ENCODE data around the gene MUC5AC.
"Not testable (repeated sequence)": the region's sequence is repeated elsewhere in the genome, so short reads cannot be mapped to it uniquely, and the experiment has no call there.

Gene MUC5AC

DNA sequence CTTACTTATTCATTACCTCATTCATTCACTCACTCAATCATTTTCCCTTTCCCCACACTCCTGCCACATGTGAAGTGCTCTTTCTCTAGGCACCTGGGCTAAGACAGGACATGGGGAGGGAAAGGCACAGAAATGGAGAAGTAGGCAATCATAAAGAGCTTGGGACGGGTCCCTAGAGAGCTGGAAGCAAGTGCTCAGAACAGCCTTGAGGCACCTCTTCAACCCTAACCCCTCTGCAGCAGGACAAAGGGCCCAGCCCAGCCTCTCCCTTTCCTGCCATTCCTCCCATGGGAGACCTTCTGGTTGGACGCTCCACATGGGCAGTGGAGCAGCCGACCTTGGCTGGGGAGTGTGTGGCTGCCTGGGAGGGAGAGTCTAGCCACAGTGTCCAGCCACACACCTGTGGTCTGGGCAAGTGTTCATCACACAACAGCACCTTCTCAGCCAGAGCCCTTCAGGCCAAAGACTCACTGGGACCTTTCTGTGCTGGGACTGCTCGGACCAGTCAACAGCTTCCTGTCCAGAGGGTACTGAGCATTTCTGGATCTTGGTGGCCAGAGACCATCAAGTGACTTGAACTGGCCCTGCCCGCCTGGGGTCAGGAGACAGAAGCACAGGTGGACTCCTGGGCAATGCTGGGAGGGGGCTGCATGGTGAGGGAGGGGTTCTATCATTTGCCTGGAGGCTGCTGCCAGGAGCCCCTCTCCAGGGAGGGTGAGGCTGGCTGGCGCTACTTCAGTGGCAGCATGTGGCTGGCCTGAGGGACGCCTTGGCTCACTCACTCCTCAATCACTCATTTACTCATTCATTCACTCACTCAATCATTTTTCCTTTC, 1.0 kb upstream of the MUC5AC start:
- TF ChIP-seq EZH2 (IDR thresholded peaks at IDR 0.05) (no peak), POLR2AphosphoS5 (IDR thresholded peaks at IDR 0.05; ENCODE audit: borderline replicate concordance, low read depth, low read length) (no peak), FOXP2 (optimal IDR thresholded peaks at IDR 0.05; ENCODE audit: control extremely low read depth, extremely low read length, insufficient read depth) (no peak)
- H3K9me3 ChIP-seq (ENCODE audit: low read depth, low read length): no peaks in the 10 kb centered on the region
- no peak overlapping the region for H3K9ac ChIP-seq (ENCODE audit: insufficient read length)
- no peak for DNase-seq (ENCODE audit: low read depth, low spot score)
- H3K36me3 ChIP-seq (ENCODE audit: insufficient read depth, low read length): no peaks in the 10 kb centered on the region
- no peak overlapping the region for H3K27ac ChIP-seq
- H3K4me3 ChIP-seq: no peak overlapping the region

GRCh38 chr11:1157341-1157644, 460 bp upstream of the MUC5AC start:
- H3K27ac ChIP-seq: no peak overlapping the region
- H3K9ac ChIP-seq (ENCODE audit: insufficient read length): no peak overlapping the region
- H3K4me3 ChIP-seq: no peak overlapping the region
- no peak for TF ChIP-seq EZH2 (IDR thresholded peaks at IDR 0.05)
- no peaks in the 10 kb centered on the region for H3K9me3 ChIP-seq (ENCODE audit: low read depth, low read length)
- no peaks in the 10 kb centered on the region for H3K36me3 ChIP-seq (ENCODE audit: insufficient read depth, low read length)
- DNase-seq (ENCODE audit: low read depth, low spot score): no peak

- H3K9ac ChIP-seq (ENCODE audit: insufficient read length): no peak overlapping the region
- no peak for DNase-seq (ENCODE audit: low read depth, low spot score)
- H3K9me3 ChIP-seq (ENCODE audit: low read depth, low read length): no peaks in the 10 kb centered on the region
- no peak overlapping the region for H3K27ac ChIP-seq
- no peak overlapping the region for H3K4me3 ChIP-seq
- no peaks in the 10 kb centered on the region for H3K36me3 ChIP-seq (ENCODE audit: insufficient read depth, low read length)
- TF ChIP-seq FOXP2 (optimal IDR thresholded peaks at IDR 0.05; ENCODE audit: control extremely low read depth, extremely low read length, insufficient read depth) (no peak), EZH2 (IDR thresholded peaks at IDR 0.05) (no peak), POLR2AphosphoS5 (IDR thresholded peaks at IDR 0.05; ENCODE audit: borderline replicate concordance, low read depth, low read length) (no peak)
Measured at GRCh38 chr11:1158681-1159487, 1.1 kb downstream of the MUC5AC start.

GRCh38 chr11:1159488-1160220, 1.9 kb downstream of the MUC5AC start:
- H3K36me3 ChIP-seq (ENCODE audit: insufficient read depth, low read length); DNase-seq (ENCODE audit: low read depth, low spot score); H3K27ac ChIP-seq; H3K9me3 ChIP-seq (ENCODE audit: low read depth, low read length); H3K4me3 ChIP-seq; H3K9ac ChIP-seq (ENCODE audit: insufficient read length): not testable (repeated sequence)

DNA sequence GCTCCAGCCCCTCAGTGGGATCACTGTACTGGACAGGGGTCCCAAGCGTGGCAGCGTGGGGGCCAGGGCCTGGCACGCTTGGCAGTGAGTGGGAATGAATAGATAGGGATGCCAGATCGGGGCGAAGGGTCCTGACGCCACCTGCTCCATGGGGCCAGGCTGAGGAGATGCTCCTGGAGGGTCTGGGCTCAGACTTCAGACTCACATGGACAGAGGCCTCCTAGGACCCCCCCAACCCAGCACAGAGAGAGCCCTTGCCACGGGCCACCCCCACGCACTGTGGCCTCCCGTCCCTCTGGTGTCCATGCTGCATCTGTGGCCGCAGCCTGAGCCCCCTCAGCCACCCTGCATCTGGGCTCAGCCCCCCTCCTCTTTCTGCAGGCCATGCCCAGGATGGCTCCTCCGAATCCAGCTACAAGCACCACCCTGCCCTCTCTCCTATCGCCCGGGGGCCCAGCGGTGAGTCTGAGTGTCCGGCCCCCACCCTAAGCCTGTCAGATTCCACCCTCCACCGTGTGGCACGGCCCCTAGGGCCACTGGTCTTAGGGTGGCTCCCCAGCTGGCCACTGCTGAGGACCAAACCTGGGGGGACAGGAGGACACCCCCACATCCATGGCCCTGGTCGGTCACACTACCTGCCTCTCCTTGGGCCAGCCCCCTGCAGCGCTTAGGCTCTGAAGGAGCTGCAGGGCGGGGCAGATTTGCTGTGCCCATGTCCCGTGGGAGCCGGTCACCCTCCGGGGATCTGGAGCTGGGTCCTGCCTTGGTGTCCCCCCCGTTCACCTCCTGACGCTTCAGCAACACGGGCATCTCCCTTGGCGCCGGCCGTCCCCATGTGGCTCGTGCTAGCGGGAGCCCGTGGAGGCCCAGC, 2.7 kb downstream of the MUC5AC start:
- no peaks in the 10 kb centered on the region for H3K9me3 ChIP-seq (ENCODE audit: low read depth, low read length)
- no peak overlapping the region for H3K27ac ChIP-seq
- TF ChIP-seq EZH2 (IDR thresholded peaks at IDR 0.05): no peak
- no peak for TF ChIP-seq POLR2AphosphoS5 (IDR thresholded peaks at IDR 0.05; ENCODE audit: borderline replicate concordance, low read depth, low read length)
- no peak for TF ChIP-seq FOXP2 (optimal IDR thresholded peaks at IDR 0.05; ENCODE audit: control extremely low read depth, extremely low read length, insufficient read depth)
- no peaks in the 10 kb centered on the region for H3K36me3 ChIP-seq (ENCODE audit: insufficient read depth, low read length)
- DNase-seq (ENCODE audit: low read depth, low spot score): no peak
- no peak overlapping the region for H3K4me3 ChIP-seq
- H3K9ac ChIP-seq (ENCODE audit: insufficient read length): no peak overlapping the region

DNA sequence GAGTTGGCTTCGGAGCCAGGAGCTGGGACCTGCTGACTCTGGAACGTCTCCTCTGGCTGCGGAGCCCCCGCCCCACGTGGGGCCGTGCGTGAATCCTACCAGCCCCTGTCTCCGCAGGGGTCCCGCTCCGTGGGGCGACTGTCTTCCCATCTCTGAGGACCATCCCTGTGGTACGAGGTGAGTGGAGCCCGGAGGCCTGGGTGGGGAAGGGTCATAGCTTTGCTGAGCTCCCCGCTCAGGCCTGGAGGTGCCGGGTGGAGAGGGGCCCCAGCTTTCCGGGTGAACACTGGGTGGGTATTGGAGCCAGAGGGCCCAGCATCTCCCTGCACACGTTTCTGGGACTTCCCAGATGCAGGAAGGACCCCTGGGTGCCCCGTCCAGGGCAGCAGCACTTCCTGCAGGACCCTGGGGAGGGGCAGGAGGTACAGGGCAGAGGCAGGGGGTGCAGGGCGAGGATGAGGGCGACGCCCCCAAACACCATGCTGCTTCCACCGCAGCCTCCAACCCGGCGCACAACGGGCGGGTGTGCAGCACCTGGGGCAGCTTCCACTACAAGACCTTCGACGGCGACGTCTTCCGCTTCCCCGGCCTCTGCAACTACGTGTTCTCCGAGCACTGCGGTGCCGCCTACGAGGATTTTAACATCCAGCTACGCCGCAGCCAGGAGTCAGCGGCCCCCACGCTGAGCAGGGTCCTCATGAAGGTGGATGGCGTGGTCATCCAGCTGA, 3.8 kb downstream of the MUC5AC start:
- Histone ChIP-seq H3K36me3 (ENCODE audit: insufficient read depth, low read length) (no peaks in the 10 kb centered on the region), H3K9ac (ENCODE audit: insufficient read length) (no peak overlapping the region), H3K4me3 (no peak overlapping the region), H3K27ac (no peak overlapping the region), H3K9me3 (ENCODE audit: low read depth, low read length) (no peaks in the 10 kb centered on the region)
- DNase-seq (ENCODE audit: low read depth, low spot score): no peak
- TF ChIP-seq POLR2AphosphoS5 (IDR thresholded peaks at IDR 0.05; ENCODE audit: borderline replicate concordance, low read depth, low read length): no peak
- no peak for TF ChIP-seq FOXP2 (optimal IDR thresholded peaks at IDR 0.05; ENCODE audit: control extremely low read depth, extremely low read length, insufficient read depth)
- TF ChIP-seq EZH2 (IDR thresholded peaks at IDR 0.05): no peak

DNA sequence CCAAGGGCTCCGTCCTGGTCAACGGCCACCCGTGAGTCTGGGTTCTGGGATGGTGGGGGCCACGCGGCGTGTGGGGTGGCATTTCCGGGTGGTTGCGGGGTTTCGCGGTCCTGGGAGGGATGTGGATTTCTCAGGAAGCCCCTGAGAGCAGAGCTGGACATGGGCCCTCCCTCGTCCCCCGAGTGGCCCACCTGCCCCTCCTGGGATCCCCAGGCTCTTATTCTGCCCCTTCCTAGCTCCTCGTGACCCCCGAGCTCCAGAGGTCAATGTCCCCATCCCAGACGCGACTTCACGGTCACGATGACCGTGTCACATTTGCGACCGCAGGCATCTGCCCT, 4.4 kb downstream of the MUC5AC start:
- no peaks in the 10 kb centered on the region for H3K9me3 ChIP-seq (ENCODE audit: low read depth, low read length)
- TF ChIP-seq EZH2 (IDR thresholded peaks at IDR 0.05) (no peak), FOXP2 (optimal IDR thresholded peaks at IDR 0.05; ENCODE audit: control extremely low read depth, extremely low read length, insufficient read depth) (no peak), POLR2AphosphoS5 (IDR thresholded peaks at IDR 0.05; ENCODE audit: borderline replicate concordance, low read depth, low read length) (no peak)

More for the DNA sequence above, 4.4 kb downstream of the MUC5AC start:
- no peak overlapping the region for H3K9ac ChIP-seq (ENCODE audit: insufficient read length)
- no peak for DNase-seq (ENCODE audit: low read depth, low spot score)
- no peaks in the 10 kb centered on the region for H3K36me3 ChIP-seq (ENCODE audit: insufficient read depth, low read length)
- H3K27ac ChIP-seq: no peak overlapping the region
- no peak overlapping the region for H3K4me3 ChIP-seq

Measured in SK-N-MC (cell line).